Measurements from ENCODE around the gene GGCX. TPM values are rescaled to one million over a fixed set of nuclear protein-coding genes. Genes with fewer than 3 reads are reported as not detected.
A peak's percentile ranks its signal among the peaks of the same experiment; 100 is the strongest.

The GGCX gene
- total and polyA plus RNA-seq, 2 of the 13 experiments (the other 11 are each of a cell fraction or from before 2014, with no cell fraction given): 72.5 to 103 TPM

DNA sequence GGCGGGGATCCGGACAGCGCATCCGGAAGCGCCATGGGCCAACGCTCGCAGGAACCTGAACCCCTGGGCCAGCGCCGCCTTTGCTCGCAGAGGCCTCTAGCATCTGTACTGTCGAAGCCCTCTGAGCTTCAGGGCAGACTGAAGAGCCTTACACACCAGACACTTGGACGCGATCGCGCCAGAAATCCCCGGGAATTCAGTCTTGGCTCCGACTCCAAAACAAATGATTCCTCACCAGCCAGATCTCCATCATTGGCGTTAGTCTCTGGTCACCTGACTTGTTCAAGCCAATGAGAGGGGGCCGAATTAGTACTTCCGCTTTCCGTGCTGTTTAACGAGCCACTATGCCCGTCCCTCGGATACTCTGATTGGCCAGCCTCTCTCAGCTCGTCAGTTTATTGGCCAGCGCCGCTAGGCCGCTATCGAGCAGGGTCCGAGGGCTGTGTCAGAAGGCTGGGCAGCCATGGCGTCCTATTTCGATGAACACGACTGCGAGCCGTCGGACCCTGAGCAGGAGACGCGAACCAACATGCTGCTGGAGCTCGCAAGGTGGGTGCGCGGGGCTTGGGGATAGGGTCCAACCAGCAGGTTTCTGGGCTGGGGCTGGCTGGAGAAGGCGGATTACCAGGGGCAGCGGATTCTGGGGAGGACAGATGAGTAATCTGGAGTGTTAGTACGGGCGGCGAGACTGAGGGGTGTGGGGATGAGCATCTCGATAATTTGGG, 34.2 kb upstream of the GGCX start, which contains the start of gene RNF181 (continued):
- TF ChIP-seq RERE (CRISPR knock-in tag; IDR thresholded peaks at IDR 0.05; ENCODE audit: low read depth): no peak
- no peak; the same call in none of the 2 replicates for TF ChIP-seq SOX5 (CRISPR knock-in tag; IDR thresholded peaks at IDR 0.05; ENCODE audit: borderline replicate concordance)
- no peak; the same call in 1 of the 2 replicates for TF ChIP-seq ZNF879 (CRISPR knock-in tag; IDR thresholded peaks at IDR 0.05)
- no peak for TF ChIP-seq NR3C1 (CRISPR knock-in tag; IDR thresholded peaks at IDR 0.05)
- peak; percentile 95 for TF ChIP-seq ZMYM4 (CRISPR knock-in tag; IDR thresholded peaks at IDR 0.05)
- no peak for TF ChIP-seq JARID2 (CRISPR knock-in tag; IDR thresholded peaks at IDR 0.05; ENCODE audit: insufficient replicate concordance)
- peak; percentile 66; the same call in 1 of the 2 replicates for TF ChIP-seq ZNF275 (CRISPR knock-in tag; IDR thresholded peaks at IDR 0.05; ENCODE audit: borderline replicate concordance)
- TF ChIP-seq ZNF121 (CRISPR knock-in tag; IDR thresholded peaks at IDR 0.05): 0 out of 2 replicates have a peak, but pooled peaks have one; percentile 7
- TF ChIP-seq, protein P1, sequence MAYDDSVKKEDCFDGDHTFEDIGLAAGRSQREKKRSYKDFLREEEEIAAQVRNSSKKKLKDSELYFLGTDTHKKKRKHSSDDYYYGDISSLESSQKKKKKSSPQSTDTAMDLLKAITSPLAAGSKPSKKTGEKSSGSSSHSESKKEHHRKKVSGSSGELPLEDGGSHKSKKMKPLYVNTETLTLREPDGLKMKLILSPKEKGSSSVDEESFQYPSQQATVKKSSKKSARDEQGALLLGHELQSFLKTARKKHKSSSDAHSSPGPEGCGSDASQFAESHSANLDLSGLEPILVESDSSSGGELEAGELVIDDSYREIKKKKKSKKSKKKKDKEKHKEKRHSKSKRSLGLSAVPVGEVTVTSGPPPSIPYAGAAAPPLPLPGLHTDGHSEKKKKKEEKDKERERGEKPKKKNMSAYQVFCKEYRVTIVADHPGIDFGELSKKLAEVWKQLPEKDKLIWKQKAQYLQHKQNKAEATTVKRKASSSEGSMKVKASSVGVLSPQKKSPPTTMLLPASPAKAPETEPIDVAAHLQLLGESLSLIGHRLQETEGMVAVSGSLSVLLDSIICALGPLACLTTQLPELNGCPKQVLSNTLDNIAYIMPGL (CRISPR knock-in tag; IDR thresholded peaks at IDR 0.05; ENCODE audit: borderline replicate concordance in 1 of 2, low read depth in 1 of 2): peak in 1 of 2 experiments; percentile 61; a peak in 2 of 4 replicates
- TF ChIP-seq ETV6 (CRISPR knock-in tag; conservative IDR thresholded peaks at IDR 0.05): no peak
- TF ChIP-seq GFI1 (CRISPR knock-in tag; IDR thresholded peaks at IDR 0.05; ENCODE audit: borderline replicate concordance): peak; percentile 66; the same call in 1 of the 2 replicates
- no peak for TF ChIP-seq MIER2 (CRISPR knock-in tag; IDR thresholded peaks at IDR 0.05)
- peak; percentile 75 for TF ChIP-seq ZSCAN29 (CRISPR knock-in tag; conservative IDR thresholded peaks at IDR 0.05)
- no peak for TF ChIP-seq NFE2L2 (IDR thresholded peaks at IDR 0.05; ENCODE audit: low read length)
- no peak for TF ChIP-seq SETDB1 (CRISPR knock-in tag; IDR thresholded peaks at IDR 0.05; ENCODE audit: borderline replicate concordance)
- TF ChIP-seq ZXDC (CRISPR knock-in tag; IDR thresholded peaks at IDR 0.05): peak; percentile 90; the same call in 1 of the 2 replicates
- no peak for TF ChIP-seq ARNT (IDR thresholded peaks at IDR 0.05)
- peak; percentile 87 for TF ChIP-seq U2AF1 (optimal IDR thresholded peaks at IDR 0.05; ENCODE audit: low read depth, low read length)

Measured in HepG2 (cell line).